NK-92 (cell line): ENCODE data around the gene PCSK2.

ENCODE experiments used
- DNase-seq: peaks from one replicate; lab custom pipeline; 2025; ENCODE audit not compliant: unreplicated experiment; lab: John Stamatoyannopoulos, UW

PCSK2 gene

DNA sequence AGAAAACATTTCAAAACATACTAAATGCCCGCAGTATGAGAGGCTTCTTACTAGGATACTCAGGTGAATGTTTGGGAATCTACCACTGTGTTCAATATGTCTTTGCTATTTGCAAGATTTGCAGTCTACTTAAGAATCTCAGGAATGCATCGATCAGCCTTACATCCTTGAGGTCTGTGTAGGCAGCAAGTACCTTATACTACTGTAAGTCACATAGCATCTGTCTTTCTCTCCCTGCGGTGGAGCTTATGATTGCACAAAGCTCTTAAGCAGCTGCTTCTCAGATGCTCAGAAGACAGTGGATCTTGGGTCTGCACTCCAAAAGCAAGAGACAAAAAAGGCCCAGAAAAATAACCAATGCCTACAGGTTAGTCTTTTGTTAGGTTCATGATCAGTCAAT is 21.4 kb downstream of the PCSK2 start:
- no peak for DNase-seq

DNA sequence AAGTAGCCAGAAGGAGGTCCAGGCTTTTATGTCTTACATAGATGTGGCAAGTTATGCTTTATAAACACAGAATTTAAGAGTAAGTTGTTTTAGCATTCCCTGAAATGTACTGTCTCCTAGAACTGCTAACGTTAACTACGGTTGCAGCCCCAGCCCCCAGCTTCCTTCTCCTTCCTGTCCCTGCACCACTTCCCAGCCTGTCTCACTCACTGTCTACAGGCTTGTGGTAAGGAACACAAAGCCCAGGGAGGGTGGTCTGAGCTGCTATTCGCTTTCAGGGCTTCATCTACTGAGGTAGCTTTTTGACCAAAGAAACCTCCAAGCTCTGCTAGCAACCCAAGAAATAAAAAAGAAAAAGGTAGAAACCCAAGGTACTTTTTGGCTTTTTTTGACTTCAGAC is 35.9 kb downstream of the PCSK2 start:
- no peak for DNase-seq

DNA sequence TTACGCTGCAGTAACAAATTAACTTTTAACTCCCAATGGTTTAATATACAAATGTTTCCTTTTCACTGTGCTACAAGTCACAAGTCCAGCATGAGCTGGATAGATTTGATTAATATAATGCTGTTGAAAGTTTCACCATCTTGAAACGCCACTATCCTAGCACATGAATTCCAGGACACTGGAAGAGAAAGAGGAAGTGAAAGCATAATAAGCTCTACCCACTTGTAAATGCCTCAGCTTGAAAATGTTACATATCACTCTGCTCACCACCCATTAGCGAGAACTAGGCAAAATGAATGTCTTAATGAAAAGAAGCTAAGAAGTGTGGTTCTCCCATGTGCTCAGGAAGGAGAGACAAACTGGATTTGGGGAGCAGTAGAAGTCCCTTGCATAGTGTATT is 46.9 kb downstream of the PCSK2 start:
- no peak for DNase-seq

DNA sequence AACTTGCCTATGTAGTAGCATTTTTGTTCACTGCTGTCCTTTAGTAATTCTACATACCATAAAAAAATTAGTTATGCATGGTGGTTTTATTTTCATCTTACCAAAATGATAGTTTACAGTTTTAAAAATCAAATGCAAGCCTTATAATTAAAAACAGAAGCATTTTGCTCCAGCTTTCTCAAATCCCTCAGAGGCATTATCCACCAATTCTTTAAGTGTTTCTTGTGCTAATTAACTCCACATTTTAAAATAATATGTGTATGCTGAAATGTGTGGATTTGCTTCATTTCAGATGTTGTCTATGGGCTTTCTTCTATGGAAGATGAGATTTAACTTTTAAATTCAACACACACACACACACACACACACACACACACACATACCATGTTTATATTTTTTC is 49.3 kb downstream of the PCSK2 start:
- no peak for DNase-seq

DNA sequence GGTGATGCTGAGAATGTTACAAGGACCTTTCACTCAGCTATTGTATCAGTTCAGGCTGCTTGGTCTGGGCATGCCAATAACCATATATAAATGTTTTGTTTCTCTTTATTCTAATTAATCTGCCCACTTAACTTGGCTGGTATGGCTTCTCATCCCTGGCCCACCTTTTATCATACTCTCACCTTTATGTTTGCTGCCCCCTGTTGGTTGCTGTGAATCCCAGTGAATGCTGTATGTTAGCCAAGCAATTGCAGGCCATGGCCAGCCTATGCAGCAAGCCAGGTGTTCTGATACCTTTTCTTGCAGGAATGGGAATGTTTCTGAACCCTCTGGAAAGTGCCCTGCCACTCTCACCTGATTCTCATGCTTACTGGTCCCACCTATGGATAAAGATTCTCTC is 54.6 kb downstream of the PCSK2 start:
- DNase-seq = no peak

DNA sequence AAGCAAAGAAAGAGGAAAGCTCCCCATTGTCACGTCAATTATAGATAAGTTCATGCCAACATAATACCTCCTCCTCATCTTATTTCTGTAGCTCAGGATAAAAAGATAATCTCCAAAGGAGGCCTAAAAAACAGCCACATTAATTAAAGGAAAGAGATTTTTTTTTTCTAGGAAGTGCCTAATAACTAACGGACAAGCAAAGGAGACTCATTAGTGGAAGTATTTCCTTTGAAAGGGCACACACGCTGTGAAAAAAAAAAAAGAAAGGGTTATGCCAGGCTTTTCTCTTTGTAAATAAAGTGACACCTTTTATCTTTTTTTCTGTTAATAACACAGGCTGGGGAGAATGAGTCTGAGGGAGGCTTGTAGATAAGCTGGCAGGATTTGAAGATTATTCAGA is 55.7 kb downstream of the PCSK2 start:
- DNase-seq = no peak

DNA sequence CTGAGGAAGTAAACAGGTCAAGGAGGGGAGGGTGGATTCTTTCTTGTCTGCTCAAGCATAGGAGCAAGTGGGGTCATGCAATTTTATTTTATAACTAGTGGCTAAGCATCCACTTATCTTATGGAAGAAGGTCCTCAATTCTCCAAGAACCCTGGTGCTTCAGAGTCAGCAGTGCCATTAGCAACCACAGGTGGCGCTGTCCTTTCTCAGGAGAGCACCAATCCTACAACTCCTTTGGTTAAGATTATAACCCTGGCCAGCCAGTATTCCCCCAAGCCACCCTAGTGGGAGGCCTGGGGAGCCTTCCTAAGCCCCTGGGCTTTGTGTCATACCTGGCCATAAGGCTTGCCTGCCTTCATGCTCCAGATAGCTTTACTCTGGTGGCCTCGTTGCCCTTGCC is 60.7 kb downstream of the PCSK2 start:
- DNase-seq = no peak

DNA sequence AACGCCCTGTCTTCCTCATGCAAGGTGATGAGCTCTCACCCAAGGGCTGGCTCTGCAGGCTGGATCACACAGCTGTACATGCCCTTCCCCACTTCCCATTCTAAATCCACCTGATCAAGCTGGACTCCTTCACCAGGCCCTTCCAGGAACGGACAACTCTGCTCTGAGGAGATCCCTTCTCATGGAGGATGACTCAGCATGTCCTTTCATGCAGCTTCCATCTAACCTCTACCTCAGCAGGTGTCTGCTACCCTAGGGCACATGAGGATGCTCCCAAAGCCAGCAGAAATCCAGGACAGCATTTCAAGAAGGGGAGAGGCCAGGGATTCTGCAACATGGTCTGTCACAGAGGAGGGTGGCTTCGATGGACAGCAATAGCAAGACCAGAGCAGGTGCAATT is 61.2 kb downstream of the PCSK2 start:
- no peak for DNase-seq

DNA sequence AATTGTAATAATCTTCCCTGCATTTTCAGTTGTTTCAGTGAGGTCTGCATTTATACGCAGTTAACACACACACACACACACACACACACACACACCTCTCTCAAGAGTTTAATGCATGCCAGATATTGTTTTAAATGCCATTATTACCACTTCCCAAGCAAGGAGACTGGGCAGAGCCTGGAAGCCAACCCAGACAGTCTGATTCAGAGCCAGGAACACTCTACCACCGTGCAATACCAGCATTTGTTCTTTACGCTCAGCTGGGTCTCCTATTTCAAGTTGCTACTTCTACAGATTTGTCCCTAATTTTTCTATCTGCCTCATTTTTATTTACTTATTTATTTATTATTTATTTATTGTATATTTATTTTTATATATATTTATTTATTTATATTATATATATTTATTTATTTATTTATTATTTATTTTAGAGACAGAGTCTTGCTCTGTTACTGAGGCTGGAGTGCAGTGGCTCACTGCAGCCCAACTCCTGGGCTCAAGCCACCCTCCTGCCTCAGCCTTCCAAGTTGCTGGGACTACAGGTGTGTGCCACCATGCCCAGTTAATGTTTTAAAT is 68.4 kb downstream of the PCSK2 start:
- no peak for DNase-seq

DNA sequence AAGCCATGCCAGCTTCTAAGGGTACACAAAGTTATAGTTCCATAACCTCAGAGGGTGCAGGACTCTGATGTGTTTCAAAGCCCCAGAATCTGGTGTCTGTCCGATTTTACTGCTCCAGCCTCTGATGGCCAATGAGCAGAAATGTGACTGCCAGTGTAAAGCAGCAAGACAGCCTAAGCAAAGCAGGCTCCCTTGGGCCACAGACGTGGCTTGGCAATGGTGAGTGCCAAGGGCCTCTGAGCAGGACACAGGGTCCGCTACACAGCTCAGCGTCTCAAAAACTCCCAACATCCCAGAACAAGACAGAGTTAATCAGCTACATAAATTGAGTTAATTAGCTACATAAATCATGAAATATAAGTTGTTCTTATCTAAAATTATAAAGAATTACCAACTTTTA is 69.2 kb downstream of the PCSK2 start:
- no peak for DNase-seq

DNA sequence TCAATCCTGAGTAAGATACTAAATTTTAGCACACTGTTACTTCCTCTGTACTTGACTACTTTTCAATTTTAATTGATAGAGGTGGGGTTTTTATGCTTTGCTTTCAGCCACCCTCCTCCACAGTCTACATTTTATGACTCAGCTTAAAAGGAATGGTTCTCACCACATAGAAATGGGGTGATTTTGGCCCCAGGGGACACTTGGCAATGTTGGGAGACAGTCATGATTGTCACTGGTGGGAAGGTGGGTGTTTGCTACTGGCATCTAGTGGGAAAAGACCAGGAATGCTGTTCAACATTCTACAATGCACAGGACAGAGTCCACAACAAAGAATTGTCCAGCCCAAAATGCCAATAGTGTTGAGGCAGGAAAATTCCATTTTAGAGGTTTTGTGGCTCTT is 71.3 kb downstream of the PCSK2 start:
- no peak for DNase-seq

DNA sequence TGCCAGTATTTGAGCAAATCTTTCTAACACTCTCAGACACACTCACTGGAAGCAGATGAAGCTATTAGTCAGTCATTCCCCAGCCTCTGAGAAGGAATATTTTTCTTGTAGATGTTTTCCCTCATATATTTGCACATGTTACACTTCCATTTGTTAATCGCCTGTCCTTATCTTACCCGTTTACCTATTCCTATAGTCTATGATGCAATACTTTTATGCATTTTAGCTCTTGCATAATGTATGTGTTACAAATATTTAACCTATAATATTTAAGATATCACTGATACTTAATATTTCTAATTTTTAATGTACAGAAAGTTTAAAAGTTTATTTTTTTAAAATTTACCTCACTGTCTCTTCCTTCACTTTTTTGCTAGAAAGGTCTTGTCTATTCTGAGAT is 71.9 kb downstream of the PCSK2 start:
- no peak for DNase-seq

DNA sequence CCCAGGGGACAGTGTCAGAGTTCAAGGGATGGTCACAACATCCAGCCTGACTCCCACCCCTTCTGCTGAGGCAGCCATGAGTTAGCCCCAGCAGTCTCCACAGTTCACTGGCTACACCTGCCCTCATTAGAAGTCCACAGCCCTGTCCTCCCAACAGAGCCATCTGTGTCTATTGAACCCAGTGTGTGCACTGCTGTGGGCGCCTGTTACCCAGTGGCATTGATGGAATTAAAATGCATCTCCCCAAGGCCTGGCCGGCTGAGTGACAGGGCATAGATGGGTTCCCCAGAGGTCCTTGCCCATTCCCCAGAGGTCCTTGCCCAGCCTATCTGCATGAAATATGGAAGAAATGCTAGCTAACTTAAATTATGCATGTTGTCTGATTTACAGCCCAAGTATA is 73.3 kb downstream of the PCSK2 start:
- DNase-seq = no peak

DNA sequence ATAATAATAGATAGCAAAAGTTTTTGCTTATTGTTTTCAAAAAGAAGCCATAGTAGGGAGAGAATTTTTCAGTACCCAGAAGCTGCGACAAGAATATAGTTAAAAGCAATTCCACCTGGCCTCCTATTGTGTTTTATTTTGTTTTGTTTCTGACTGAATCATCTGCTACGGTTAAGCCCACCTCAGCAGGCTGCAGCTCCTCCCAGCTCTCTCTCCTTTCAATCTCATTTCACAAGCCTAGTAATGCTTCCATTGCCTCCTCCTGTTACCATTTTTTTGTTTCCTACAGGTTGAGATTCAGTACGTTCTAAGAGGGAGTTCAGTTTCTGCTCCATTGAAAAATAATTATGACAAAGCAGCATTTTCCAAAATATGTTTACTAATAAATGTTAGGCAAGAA is 77.9 kb downstream of the PCSK2 start:
- DNase-seq = no peak

DNA sequence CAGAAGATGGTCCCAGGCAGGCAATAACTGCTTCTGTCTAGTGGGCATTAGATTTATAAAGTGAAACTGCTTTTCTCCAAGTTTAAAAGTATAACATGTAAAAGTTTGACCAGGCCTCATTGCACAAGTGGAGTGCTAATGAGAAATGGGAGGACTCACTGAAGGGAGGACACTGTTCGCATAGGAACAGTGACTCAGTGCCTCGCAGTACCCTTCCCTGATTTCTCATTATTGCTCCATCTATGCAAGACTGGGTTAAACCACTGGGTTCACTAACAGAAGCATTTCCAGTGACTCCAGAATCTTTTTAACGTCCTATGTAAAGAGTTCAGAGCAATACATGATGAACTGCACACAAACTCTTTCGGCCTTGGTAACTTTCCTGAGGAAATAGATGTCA is 79.6 kb downstream of the PCSK2 start:
- DNase-seq = no peak

DNA sequence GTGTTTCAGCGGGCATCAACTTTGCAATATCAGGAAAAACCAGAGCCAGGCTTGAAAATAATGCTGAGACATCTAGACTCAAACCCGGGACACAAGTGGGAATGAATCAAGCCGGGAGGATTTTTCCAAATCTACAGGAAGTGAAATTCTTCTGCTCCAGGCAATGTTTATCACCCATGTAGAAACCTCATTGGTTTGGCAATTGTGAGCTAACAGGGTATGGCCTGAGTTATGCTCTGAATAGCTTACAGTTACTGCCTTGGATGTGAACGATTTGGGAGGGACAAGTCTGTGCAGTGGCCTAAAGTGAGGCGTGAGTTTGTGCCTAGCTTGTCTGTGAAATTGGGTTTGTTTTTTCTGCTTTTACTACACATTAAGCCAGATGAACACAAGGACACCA is 87.4 kb downstream of the PCSK2 start:
- DNase-seq = no peak

DNA sequence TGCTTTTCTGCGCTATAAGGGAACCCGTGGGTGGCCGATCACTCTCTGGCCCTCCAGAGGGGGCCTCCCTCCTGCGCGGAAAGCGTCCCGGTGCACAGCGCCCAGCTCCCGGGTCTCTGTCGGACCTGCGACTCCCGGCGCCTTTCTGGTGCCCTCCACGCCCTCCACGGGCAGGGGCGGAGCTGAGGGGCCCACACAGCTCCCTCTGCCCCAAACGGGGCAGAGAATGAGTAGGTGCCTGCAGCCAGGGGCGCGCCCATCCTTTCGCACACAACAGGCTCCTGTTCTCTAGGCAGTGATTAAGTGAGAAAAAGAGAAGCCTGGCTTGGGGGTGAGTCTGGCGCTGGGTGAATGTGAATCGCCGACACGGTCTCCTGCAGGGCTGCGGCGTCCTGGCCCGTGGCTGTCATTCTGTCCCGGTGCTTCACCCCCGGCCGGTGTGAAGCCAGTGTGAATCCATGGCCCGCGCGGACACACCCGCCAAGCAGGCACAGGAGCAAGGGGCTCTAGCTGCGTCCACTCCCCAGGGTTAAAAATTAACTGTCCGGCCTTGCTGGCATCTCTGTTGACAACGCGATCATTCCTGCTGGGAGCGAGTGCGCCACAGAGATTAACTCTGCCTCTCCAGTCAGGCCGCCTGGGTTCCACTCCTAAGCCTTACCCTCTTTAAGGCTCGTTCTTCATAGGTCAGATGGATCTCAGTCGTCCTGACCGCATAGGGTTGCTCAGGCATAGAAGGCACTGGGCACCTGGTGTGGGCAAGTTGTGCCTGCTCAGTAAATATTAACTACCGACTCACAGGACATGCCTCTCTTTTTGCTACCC is 88.8 kb downstream of the PCSK2 start:
- DNase-seq = no peak

DNA sequence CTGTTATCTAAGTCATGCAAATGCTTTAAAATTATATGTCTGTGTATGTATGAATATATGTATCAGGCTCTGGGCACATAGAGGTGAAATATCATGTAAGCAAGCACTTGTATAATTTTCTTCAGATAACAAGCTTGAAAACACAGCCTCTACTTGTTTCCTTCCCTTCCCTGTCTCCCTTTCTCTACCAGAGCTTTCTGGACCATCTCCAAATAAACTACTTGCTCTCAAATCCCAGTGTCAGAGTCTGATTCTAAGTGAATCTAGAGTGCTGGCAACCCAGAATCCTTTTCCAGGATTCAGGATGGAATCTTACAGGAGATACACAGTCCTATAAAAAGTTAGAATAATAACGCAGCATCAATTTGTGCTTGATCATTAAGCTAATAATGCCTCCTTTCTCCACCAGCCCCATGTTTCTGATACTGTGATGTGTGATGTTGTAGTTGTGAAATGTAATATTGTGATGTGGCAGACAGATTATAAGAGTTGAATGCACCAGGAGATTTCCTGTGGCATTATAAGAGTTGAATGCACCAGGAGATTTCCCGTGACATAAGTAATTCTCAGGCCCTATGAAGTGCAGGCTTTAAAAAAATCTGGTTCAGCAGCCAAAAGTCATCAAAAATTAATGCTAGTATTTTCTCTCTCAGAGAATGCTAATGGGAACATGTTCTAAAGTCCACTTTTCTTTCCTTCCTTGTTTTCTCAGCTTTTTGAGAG is 89.6 kb downstream of the PCSK2 start:
- DNase-seq = no peak

DNA sequence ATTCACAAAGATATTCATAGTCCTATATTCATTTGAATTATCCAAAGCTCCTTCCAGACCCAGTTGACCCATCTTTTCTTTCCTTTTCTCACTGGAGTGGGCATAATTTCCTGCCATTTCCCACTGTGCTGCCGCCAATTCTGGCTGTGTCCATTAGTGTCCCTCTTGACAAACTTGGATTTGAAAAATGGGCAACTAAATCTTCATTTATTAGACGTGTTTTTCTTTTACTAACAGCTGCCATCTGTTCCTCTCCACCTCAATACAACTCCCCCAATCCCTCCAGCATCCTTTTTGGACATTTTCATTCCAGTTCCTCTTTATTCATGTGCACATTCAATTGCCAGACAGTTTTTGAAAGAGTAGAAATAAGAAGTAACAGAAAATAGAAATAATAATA is 90.5 kb downstream of the PCSK2 start:
- no peak for DNase-seq

DNA sequence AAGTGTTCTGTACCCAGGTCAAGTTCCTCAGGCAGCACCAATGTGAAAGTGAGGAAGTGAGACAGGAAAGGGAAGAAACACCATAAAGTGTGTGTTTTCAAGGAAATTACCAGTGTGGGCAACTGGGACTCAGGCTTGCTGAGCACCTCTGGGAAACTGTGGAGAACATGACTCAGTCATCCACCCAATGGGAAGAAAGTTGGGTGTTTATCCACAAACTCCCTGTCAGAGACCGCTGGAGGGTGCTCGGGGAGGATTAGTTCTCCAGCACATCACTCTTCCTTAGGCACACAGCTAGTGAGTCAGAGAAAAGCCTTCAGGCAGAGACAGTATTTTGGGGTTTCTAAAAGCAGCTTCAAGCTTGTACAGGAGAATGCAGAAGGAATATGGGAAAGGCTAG is 93.6 kb downstream of the PCSK2 start:
- DNase-seq = no peak

DNA sequence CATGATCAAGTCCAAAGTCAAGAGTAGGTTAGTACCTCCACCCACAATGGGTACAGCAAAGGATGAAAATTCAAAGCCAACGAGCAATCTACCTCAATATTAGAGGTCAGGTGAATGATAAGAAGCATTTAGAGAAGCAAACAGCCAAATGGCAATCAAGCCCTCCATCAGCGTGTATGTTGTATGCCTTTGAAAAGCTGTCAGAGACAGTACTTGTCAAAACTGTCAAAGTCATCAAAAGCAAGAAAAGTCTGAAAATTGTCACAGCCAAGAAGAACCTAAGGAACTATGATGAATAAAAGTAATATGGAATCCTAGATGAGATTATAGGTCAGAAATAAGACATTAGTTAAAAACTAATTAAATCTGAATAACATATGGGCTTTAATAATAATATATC is 99.3 kb downstream of the PCSK2 start:
- no peak for DNase-seq
